C1 segment of cervical spinal cord (tissue), 14 donors: Measurements from ENCODE around the gene PVALEF.

Source experiments
- DNase-seq, 14 donors: peaks; one replicate each; lab custom pipeline; 2025; lab: John Stamatoyannopoulos, UW

The PVALEF gene

GRCh38 chr17:81128338-81128737 is 37.0 kb upstream of the PVALEF start:
- no peak for DNase-seq

DNA sequence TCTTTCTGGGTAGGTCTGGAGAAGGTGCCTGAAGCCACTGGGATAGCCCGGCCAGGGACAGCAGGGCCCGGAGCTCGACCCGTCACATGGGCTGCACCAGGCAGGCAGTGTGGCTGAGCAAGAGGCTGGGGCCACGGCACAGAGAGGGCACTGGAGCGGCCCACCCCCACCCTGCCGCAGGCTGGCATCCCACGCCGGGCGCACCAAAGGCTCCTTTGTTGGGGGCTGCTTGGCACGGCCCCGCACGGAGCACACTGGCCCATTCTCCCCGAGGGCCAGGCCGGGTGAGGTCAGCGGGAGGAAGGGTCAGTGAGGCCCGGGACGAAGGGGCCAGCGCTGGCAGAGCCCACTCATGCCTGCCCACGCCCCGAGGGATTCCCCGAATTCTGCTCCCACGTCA is 36.5 kb upstream of the PVALEF start:
- DNase-seq, result peak in 13 of 14 donors; percentile 29 to 95 (median 85)

DNA sequence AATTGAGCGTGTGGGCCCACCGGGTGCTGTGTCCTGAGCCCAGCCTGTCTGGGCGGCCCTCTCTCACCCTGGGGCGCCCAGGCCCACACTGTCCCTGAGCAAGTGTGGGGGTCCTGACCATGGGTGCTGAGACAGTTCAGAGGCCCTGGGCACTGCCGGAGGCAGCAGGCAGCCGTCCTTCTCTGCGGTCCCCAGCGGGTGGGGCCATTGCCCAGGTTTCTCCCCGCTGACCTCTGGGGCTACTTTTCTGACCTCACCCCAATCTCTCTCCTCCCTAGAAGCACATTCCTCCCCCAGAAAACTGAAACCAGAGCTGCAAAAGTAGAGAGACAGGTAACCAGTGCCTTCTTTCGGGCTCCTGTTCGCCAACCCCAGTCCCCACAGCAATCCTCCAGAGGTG is 36.0 kb upstream of the PVALEF start:
- peak in 1 of 14 donors; percentile 81 for DNase-seq

- peak in 2 of 14 donors; percentile 47 to 62 for DNase-seq
Observed at GRCh38 chr17:81129711-81130367, 35.5 kb upstream of the PVALEF start.

- DNase-seq, result peak in 9 of 14 donors; percentile 25 to 74 (median 58)
Observed at GRCh38 chr17:81130385-81131361, 34.6 kb upstream of the PVALEF start.

- no peak for DNase-seq
Observed at GRCh38 chr17:81131486-81132196, 33.7 kb upstream of the PVALEF start.

- DNase-seq, result no peak
Observed at GRCh38 chr17:81132197-81132540, 33.1 kb upstream of the PVALEF start.

- DNase-seq, result no peak
Observed at GRCh38 chr17:81132770-81133723, 32.3 kb upstream of the PVALEF start.

DNA sequence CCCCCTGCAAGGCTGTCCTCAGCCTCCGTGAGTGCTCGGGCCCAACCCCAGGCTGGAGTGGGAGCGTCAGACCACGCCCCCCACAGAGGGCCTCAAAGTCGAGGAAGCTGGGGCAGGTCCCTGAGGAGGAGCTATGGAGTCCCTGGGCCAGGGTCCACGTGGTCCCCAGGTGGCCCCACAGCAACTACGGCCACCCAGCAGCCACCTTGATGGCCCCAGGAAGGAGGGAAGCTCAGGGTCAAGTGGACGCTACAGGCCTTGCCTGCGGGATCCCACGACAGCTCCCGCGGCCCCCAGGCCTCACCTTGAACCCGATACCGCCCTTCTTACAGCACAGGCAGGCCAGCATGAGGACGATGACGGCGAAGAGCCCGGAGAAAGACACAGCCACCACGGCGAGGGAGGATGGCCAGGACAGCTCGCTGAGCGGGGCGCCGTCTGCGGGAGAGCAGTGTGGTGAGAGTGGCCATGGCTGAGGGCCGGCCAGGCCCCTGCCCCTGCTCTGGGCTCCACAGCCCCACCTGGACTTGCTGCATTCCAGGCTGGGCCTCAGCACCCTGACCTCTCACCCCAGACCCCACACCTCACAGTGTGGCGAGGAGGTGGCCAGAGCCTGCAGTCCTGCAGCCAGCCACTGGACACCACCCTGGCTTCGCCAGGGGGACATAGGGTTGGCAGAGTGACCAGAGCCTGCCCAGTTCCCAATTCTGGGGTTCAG is 31.1 kb upstream of the PVALEF start:
- DNase-seq, result no peak

- DNase-seq, result peak in 7 of 14 donors; percentile 20 to 60 (median 47)
Observed at GRCh38 chr17:81135505-81136278, 29.6 kb upstream of the PVALEF start.

DNA sequence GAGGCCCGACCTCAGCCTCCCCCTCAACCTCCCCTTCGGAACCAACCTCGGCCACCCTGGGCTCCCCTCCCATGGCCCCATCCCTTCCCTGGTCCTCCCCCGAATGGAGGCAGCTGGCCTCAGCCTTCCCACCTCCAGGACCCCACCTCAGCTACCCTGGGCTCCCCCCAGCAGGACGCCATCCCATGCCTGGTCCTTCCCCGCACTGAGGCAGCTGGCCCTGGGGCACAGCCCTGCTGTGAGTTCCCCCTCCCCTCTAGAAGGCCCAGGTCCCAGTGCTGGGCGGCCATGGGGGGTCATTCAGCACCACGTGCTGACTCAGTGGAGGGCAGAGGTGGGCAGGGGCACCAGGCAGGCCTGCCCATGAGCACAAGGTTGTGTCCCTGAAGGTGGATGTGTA is 28.9 kb upstream of the PVALEF start:
- no peak for DNase-seq

DNA sequence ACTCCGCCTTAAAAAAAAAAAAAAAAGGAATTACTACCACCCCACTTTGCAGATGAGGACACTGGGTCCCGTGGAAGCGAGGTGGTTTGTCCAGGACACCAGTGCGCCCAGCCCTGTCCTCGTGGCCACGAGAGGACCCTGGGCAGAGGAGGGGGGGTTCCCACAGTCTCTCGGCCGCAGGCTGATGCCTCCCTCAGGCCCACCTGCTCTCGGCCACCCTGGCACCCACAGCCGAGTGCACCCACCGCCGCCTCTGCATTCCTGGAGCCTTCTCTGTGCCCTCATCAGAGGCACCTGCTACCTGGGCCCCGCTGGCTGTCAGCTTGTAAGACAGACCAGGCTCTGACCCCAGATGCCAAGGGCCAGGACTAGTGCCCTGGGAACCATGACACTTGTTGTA is 28.1 kb upstream of the PVALEF start:
- DNase-seq, result no peak

- DNase-seq, result no peak
Observed at GRCh38 chr17:81138083-81138482, 27.2 kb upstream of the PVALEF start.

- no peak for DNase-seq
Observed at GRCh38 chr17:81138500-81138899, 26.8 kb upstream of the PVALEF start.

GRCh38 chr17:81139428-81139827 is 25.9 kb upstream of the PVALEF start:
- no peak for DNase-seq

DNA sequence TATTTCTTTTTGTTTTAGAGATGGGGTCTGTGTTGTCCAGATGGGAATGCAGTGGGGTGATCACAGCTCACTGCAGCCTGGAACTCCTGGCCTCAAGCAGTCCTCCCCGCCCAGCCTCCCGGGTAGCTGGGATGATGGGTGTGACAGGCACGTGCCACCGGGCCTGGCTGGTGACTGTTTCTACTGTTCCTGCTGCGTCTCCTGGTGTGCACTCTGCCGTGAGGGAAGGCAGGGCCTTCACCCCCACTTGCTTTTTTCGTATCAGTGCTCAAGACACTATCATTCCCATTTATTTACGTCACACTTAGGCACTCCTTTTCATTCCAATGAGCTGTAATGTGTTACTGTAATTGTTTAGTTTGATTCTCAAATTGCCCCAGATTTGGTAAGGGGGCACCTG is 25.3 kb upstream of the PVALEF start:
- DNase-seq, result no peak

DNA sequence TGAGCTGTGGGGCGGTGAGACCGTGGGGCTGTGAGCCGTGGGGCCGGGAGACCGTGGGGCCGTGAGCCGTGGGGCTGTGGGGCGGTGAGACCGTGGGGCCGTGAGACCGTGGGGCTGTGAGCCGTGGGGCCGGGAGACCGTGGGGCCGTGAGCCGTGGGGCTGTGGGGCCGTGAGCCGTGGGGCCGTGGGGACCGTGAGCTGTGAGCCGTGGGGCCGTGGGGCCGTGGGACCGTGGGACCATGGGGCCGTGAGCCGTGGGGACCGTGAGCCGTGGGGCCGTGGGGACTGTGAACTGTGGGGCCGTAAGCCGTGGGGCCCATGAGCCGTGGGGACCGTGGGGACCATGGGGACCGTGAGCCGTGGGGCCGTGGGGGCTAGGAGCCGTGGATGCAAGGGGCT is 24.6 kb upstream of the PVALEF start:
- DNase-seq, result no peak

GRCh38 chr17:81142301-81143199 is 22.8 kb upstream of the PVALEF start:
- DNase-seq, result peak in 12 of 14 donors; percentile 35 to 79 (median 66)

- no peak for DNase-seq
Observed at GRCh38 chr17:81143200-81143527, 22.1 kb upstream of the PVALEF start.
